ENCODE measurements around the gene ZNF480. TPM values are rescaled to one million over a fixed set of nuclear protein-coding genes. Genes with fewer than 3 reads are reported as not detected.
"Not testable (repeated sequence)": the region's sequence is repeated elsewhere in the genome, so short reads cannot be mapped to it uniquely, and the experiment has no call there.

Gene ZNF480
- polyA plus RNA-seq, 1 donor from 2014 or later: 7.7 TPM

GRCh38 chr19:52286256-52286655, 10.7 kb upstream of the ZNF480 start (continued):
- no peak for TF ChIP-seq REST (IDR thresholded peaks at IDR 0.05; ENCODE audit: borderline replicate concordance)
- no peak for TF ChIP-seq POLR2AphosphoS5 (IDR thresholded peaks at IDR 0.05)

- Histone ChIP-seq H3K9ac (ENCODE audit: low read length) (no peak overlapping the region), H2AFZ (ENCODE audit: low read depth, low read length) (no peak overlapping the region), H3K4me2 (ENCODE audit: low read length) (no peak overlapping the region), H3K9me2 (ENCODE audit: insufficient read depth, low read length) (no peaks in the 10 kb centered on the region), H3K4me3 (ENCODE audit: low read length) (no peak overlapping the region), H3K27ac (ENCODE audit: low read length) (no peak overlapping the region), H3F3A (ENCODE audit: insufficient read depth, low read length, poor library complexity, severe bottlenecking) (no peaks in the 10 kb centered on the region), H3K79me2 (replicated peaks; ENCODE audit: insufficient read depth, low read length) (no peaks in the 10 kb centered on the region), H3K27me3 (ENCODE audit: insufficient read depth, low read depth, low read length) (no peaks in the 10 kb centered on the region), H3K36me3 (ENCODE audit: insufficient read depth, low read length) (peaks cover 8% of the 10 kb centered on the region), H3K9me3 (ENCODE audit: low read length) (no peaks in the 10 kb centered on the region), H4K20me1 (ENCODE audit: insufficient read depth) (no peaks in the 10 kb centered on the region)
- no peak for TF ChIP-seq SMC3 (conservative IDR thresholded peaks at IDR 0.05; ENCODE audit: poor library complexity)
- TF ChIP-seq CTCF (IDR thresholded peaks at IDR 0.05; ENCODE audit: poor library complexity, severe bottlenecking): no peak
- TF ChIP-seq POLR2AphosphoS5 (IDR thresholded peaks at IDR 0.05): no peak
- TF ChIP-seq TAF1 (IDR thresholded peaks at IDR 0.05; ENCODE audit: low read depth): no peak
- TF ChIP-seq EP300 (conservative IDR thresholded peaks at IDR 0.05; ENCODE audit: poor library complexity, severe bottlenecking): no peak
- TF ChIP-seq MXI1 (conservative IDR thresholded peaks at IDR 0.05; ENCODE audit: poor library complexity, severe bottlenecking): no peak
- no peak for TF ChIP-seq EZH2 (IDR thresholded peaks at IDR 0.05; ENCODE audit: borderline replicate concordance, insufficient read depth, low read length, poor library complexity, severe bottlenecking)
- no peak for TF ChIP-seq REST (IDR thresholded peaks at IDR 0.05; ENCODE audit: borderline replicate concordance)
- no peak for TF ChIP-seq RAD21 (conservative IDR thresholded peaks at IDR 0.05)
Measured at GRCh38 chr19:52291781-52292180, 5.2 kb upstream of the ZNF480 start.

GRCh38 chr19:52292946-52293345, 4.0 kb upstream of the ZNF480 start:
- H3K27me3 ChIP-seq (ENCODE audit: insufficient read depth, low read depth, low read length); H3K9me2 ChIP-seq (ENCODE audit: insufficient read depth, low read length); H3K9me3 ChIP-seq (ENCODE audit: low read length); H4K20me1 ChIP-seq (ENCODE audit: insufficient read depth); H3K79me2 ChIP-seq (replicated peaks; ENCODE audit: insufficient read depth, low read length); H2AFZ ChIP-seq (ENCODE audit: low read depth, low read length); H3K4me3 ChIP-seq (ENCODE audit: low read length); H3K4me2 ChIP-seq (ENCODE audit: low read length); H3F3A ChIP-seq (ENCODE audit: insufficient read depth, low read length, poor library complexity, severe bottlenecking); H3K9ac ChIP-seq (ENCODE audit: low read length); H3K27ac ChIP-seq (ENCODE audit: low read length); H3K36me3 ChIP-seq (ENCODE audit: insufficient read depth, low read length): not testable (repeated sequence)

All from neural cell (in vitro differentiated cells).